GM12878 (cell line): ENCODE results near the gene PPP1R2. TPM values are rescaled to one million over a fixed set of nuclear protein-coding genes. Genes with fewer than 3 reads are reported as not detected.

Experiments used
- ATAC-seq: fragments of 200-7000 bp; cut with Tn5 transposase; 3 replicates; pipeline ENCODE4 v1.9.1; 2020; ENCODE audit warnings: mild to moderate bottlenecking, moderate library complexity
- BruUV-seq: library from RNA; stranded (reverse); fragments of 400-500 nt; replicated peaks from 2 replicates; lab custom pipeline; 2021; lab: Mats Ljungman, UMichigan
- CTCF ChIA-PET: fragments of 300-600 bp; sonication (Branson Sonifier 250); formaldehyde crosslinking; extraction: SDS; loops from one replicate; lab custom pipeline; 2021; ENCODE audit warnings: inconsistent platforms; lab: Yijun Ruan, JAX
- POLR2A ChIA-PET: fragments of 350-600 bp; formaldehyde crosslinking; extraction: SDS; loops from one replicate; lab custom pipeline; 2021; ENCODE audit warnings: inconsistent platforms; lab: Charles Lee
- RAD21 ChIA-PET: fragments of 300-600 bp; sonication (Branson Sonifier 250); formaldehyde crosslinking; loops from one replicate; lab custom pipeline; 2023; ENCODE audit warnings: antibody characterized with exemption; ENCODE audit not compliant: unreplicated experiment; lab: Charles Lee
- SMC1A ChIA-PET: fragments of 300-600 bp; sonication (Branson Sonifier 250); formaldehyde crosslinking; loops from one replicate; lab custom pipeline; 2023; ENCODE audit not compliant: unreplicated experiment, uncharacterized antibody; lab: Charles Lee
- DNase-seq: peaks from one replicate; pipeline ENCODE4 v3.0.0-alpha.2; 2011; ENCODE audit warnings: low read depth, low spot score
- FAIRE-seq: peaks from 3 replicates; lab custom pipeline; 2011; peaks lifted over from hg19 to GRCh38; lab: Jason Lieb, UNC
- H2AFZ ChIP-seq: 2 replicates; pipeline ENCODE4 v1.6.0; 2011; ENCODE audit warnings: low read depth, low read length, control low read depth; ENCODE audit not compliant: control insufficient read depth
- H3K27ac ChIP-seq: 2 replicates; pipeline ENCODE4 v1.5.1; 2011; ENCODE audit warnings: control low read depth; ENCODE audit not compliant: control insufficient read depth, insufficient read depth
- H3K27me3 ChIP-seq, 2 experiments: replicated peaks in 1 of 2; 2 replicates each; pipeline versions ENCODE4 v1.6.0 to v1.6.1; 2011; ENCODE audit warnings: low read length in 1 of 2; ENCODE audit not compliant: control insufficient read depth in 2 of 2, insufficient read depth in 2 of 2
- H3K36me3 ChIP-seq, 2 experiments: 2 replicates each; pipeline ENCODE4 v1.5.1; 2011; ENCODE audit warnings: low read length in 1 of 2; ENCODE audit not compliant: control insufficient read depth in 2 of 2, insufficient read depth in 2 of 2
- H3K4me1 ChIP-seq: 2 replicates; pipeline ENCODE4 v1.6.1; 2011; ENCODE audit warnings: mild to moderate bottlenecking, low read length, moderate library complexity, mixed read lengths; ENCODE audit not compliant: control insufficient read depth, insufficient read depth
- H3K4me2 ChIP-seq: 2 replicates; pipeline ENCODE4 v1.6.0; 2011; ENCODE audit warnings: control low read depth; ENCODE audit not compliant: control insufficient read depth, insufficient read depth
- H3K4me3 ChIP-seq: fragments of 200-600 bp; sonication (generic); 2 replicates; pipeline ENCODE4 v1.5.1; 2016
- H3K79me2 ChIP-seq: 2 replicates; pipeline ENCODE4 v1.6.0; 2011; ENCODE audit warnings: low read length; ENCODE audit not compliant: control insufficient read depth, insufficient read depth
- H3K9ac ChIP-seq: 2 replicates; pipeline ENCODE4 v1.8.0; 2011; ENCODE audit warnings: low read length, control low read depth, mixed read lengths; ENCODE audit not compliant: control insufficient read depth, insufficient read depth
- H3K9me3 ChIP-seq: replicated peaks from 3 replicates; pipeline ENCODE4 v1.5.1; 2011; ENCODE audit warnings: mild to moderate bottlenecking, low read length; ENCODE audit not compliant: control insufficient read depth, insufficient read depth
- H4K20me1 ChIP-seq: 2 replicates; pipeline ENCODE4 v1.6.0; 2011; ENCODE audit not compliant: control insufficient read depth, insufficient read depth
- BCL11A ChIP-seq: IDR thresholded peaks from 2 replicates; pipeline ENCODE4 v1.6.1; 2011; ENCODE audit warnings: low read depth, low read length
- CHD2 ChIP-seq: IDR thresholded peaks from 2 replicates; pipeline ENCODE4 v1.6.1; 2011; ENCODE audit warnings: low read depth, low read length, improper control_type of control experiment, borderline replicate concordance
- JUNB ChIP-seq: IDR thresholded peaks from 2 replicates; pipeline ENCODE4 v1.6.1; 2016; ENCODE audit warnings: antibody characterized with exemption, mild to moderate bottlenecking
- NFYB ChIP-seq: IDR thresholded peaks from 2 replicates; pipeline ENCODE4 v1.6.1; 2011; ENCODE audit warnings: low read depth, mild to moderate bottlenecking, low read length, improper control_type of control experiment, moderate library complexity; ENCODE audit not compliant: insufficient read depth
- RFX5 ChIP-seq: IDR thresholded peaks from 2 replicates; pipeline ENCODE4 v1.6.1; 2011; ENCODE audit warnings: low read depth, low read length, improper control_type of control experiment
- SRF ChIP-seq, 2 experiments: IDR thresholded peaks; 2 replicates each; pipeline ENCODE4 v1.6.1; 2011; ENCODE audit warnings: low read depth in 2 of 2, low read length in 2 of 2, mild to moderate bottlenecking in 1 of 2, moderate library complexity in 1 of 2
- TAF1 ChIP-seq: IDR thresholded peaks from 2 replicates; pipeline ENCODE4 v1.6.1; 2011; ENCODE audit warnings: mild to moderate bottlenecking, low read depth, low read length, borderline replicate concordance
- TBL1XR1 ChIP-seq: IDR thresholded peaks from 2 replicates; pipeline ENCODE4 v1.6.1; 2012; ENCODE audit warnings: low read depth, low read length, improper control_type of control experiment
- YBX1 ChIP-seq: fragments of 450-650 bp; IDR thresholded peaks from 2 replicates; pipeline ENCODE4 v1.6.1; 2016; ENCODE audit warnings: antibody characterized with exemption
- whole genome bisulfite sequencing: methylation state at CpG from one replicate; pipeline ENCODE4 v1.1.6; 2016; ENCODE audit warnings: low lambda C conversion rate; ENCODE audit not compliant: insufficient replicate concordance, insufficient coverage; ENCODE audit errors: missing lambda C conversion rate; 5-methylcytosine and 5-hydroxymethylcytosine counted together
- in situ Hi-C: fragments of 300-500 bp; cut with MboI; formaldehyde crosslinking; loops from 9 replicates; pipeline ENCODE4 v1.14.3; 2018; ENCODE audit warnings: mixed read lengths
- intact Hi-C: fragments of 100-400 bp; cut with micrococcal nuclease; formaldehyde crosslinking; loops from one replicate; pipeline ENCODE4 v1.14.2; 2022; ENCODE audit not compliant: unreplicated experiment
- polyA plus RNA-seq, 11 experiments: library from polyadenylated mRNA; depleted of rRNA in 4 of 11; unstranded in 6 of 11; stranded (reverse) in 5 of 11; fragments of >200 nt; fragmentation: Nextera tagmentation in 4 of 11; fragmentation: Illumina TruSeq in 1 of 11; extraction: Ambion mirVana in 4 of 11; extraction: Trizol in 1 of 11; gene quantifications; 1 replicate in 1 of 11; 2 replicates in 10 of 11; pipeline versions ENCODE4 v1.2.1 to v1.2.3, GENCODE V29; 2011 to 2016; ENCODE audit warnings: inconsistent platforms in 2 of 11, missing spikeins in 2 of 11, low read depth in 1 of 11
- total RNA-seq, 4 experiments: library from RNA; depleted of rRNA in 3 of 4; stranded (reverse); fragments of >200 nt in 3 of 4; fragmentation: Illumina TruSeq in 1 of 4; extraction: Trizol in 1 of 4; gene quantifications; 2 replicates each; pipeline versions ENCODE4 v1.2.1 to v1.2.3, GENCODE V29; 2013 to 2021
- TF ChIP-seq, protein P1 (sequence below): fragments of 450-650 bp; formaldehyde crosslinking; IDR thresholded peaks from 2 replicates; pipeline ENCODE4 v1.4.0; 2022; ENCODE audit warnings: mild to moderate bottlenecking, moderate library complexity
- TF ChIP-seq, protein P2 (sequence below): fragments of 450-650 bp; IDR thresholded peaks from 2 replicates; pipeline ENCODE4 v1.6.1; 2017; ENCODE audit warnings: mild to moderate bottlenecking
- TF ChIP-seq, protein P3 (sequence below): IDR thresholded peaks from 2 replicates; pipeline ENCODE4 v1.6.1; 2011; ENCODE audit warnings: borderline replicate concordance, low read depth, mild to moderate bottlenecking, moderate library complexity, mixed read lengths, low read length; ENCODE audit not compliant: insufficient read depth; ENCODE audit errors: extremely low read length
- TF ChIP-seq, protein P4 (sequence below): fragments of 450-650 bp; IDR thresholded peaks from 2 replicates; pipeline ENCODE4 v1.6.1; 2014; ENCODE audit warnings: mild to moderate bottlenecking

PPP1R2 gene
- total and polyA plus RNA-seq, 10 of the 15 experiments (the other 5 are each of a cell fraction or from before 2014, with no cell fraction given) = 10.5 to 116 (median 46.9) TPM

DNA sequence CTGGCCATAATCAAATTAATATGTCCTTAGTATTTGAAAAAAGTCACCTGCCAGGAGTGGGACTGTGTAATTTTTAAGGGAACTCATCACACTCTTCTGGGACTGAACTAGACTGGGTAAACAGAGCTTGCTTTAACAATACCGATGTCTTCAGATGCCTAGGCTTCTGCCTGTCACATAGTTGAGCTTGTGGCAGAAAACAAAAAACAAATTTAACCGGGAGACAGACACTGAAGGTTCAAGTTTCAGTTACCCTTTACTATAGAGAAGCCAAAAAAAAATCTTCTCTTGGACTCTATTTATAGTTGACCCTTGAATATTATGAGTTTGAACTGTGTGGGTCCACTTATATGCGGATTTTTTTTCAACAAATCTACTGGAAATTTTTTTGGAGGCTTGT, 10.8 kb downstream of the PPP1R2 start:
- BruUV-seq = no TSS peak
- POLR2A ChIA-PET = interaction anchor here (0.6 to 0.7 kb wide), 3 partner anchors 10 to 135 kb away, joined by 3 to 7 read pairs (median 3); no protein-coding TSS in a partner anchor
- RAD21 ChIA-PET = interaction anchor here (2.3 kb wide), 1 partner anchor 261 kb away, joined by 7 read pairs; the partner anchor contains the start of gene XXYLT1
- FAIRE-seq = no peak
- in situ Hi-C loops = loop anchor here (25.0 kb wide), 1 partner anchor 395 kb away; no protein-coding TSS in a partner anchor
- peaks cover 11% of the 10 kb centered on the region for H3K4me1 ChIP-seq
- intact Hi-C loops = no loop called here
- WGBS = 29% methylated on average over 3 of the region's 3 CpGs
- no peaks in the 10 kb centered on the region for H4K20me1 ChIP-seq
- H3K27me3 ChIP-seq = no peaks in the 10 kb centered on the region
- peaks cover 66% of the 10 kb centered on the region for H3K79me2 ChIP-seq
- H2AFZ ChIP-seq = no peak overlapping the region
- peaks cover 0 to 3% of the 10 kb centered on the region in 2 experiments; a peak in 2 of 4 replicates for H3K36me3 ChIP-seq
- peak; percentile 56 for ATAC-seq
- TF ChIP-seq JUNB = no peak
- TF ChIP-seq, protein P1, sequence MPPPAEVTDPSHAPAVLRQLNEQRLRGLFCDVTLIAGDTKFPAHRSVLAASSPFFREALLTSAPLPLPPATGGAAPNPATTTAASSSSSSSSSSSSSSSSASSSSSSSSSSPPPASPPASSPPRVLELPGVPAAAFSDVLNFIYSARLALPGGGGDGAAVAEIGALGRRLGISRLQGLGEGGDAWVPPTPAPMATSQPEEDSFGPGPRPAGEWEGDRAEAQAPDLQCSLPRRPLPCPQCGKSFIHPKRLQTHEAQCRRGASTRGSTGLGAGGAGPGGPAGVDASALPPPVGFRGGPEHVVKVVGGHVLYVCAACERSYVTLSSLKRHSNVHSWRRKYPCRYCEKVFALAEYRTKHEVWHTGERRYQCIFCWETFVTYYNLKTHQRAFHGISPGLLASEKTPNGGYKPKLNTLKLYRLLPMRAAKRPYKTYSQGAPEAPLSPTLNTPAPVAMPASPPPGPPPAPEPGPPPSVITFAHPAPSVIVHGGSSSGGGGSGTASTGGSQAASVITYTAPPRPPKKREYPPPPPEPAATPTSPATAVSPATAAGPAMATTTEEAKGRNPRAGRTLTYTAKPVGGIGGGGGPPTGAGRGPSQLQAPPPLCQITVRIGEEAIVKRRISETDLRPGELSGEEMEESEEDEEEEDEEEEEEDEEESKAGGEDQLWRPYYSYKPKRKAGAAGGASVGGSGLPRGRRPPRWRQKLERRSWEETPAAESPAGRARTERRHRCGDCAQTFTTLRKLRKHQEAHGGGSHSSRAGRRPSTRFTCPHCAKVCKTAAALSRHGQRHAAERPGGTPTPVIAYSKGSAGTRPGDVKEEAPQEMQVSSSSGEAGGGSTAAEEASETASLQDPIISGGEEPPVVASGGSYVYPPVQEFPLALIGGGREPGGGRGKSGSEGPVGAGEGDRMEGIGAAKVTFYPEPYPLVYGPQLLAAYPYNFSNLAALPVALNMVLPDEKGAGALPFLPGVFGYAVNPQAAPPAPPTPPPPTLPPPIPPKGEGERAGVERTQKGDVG (CRISPR knock-in tag) = no peak
- no peak for TF ChIP-seq NFYB
- TF ChIP-seq, protein P2, sequence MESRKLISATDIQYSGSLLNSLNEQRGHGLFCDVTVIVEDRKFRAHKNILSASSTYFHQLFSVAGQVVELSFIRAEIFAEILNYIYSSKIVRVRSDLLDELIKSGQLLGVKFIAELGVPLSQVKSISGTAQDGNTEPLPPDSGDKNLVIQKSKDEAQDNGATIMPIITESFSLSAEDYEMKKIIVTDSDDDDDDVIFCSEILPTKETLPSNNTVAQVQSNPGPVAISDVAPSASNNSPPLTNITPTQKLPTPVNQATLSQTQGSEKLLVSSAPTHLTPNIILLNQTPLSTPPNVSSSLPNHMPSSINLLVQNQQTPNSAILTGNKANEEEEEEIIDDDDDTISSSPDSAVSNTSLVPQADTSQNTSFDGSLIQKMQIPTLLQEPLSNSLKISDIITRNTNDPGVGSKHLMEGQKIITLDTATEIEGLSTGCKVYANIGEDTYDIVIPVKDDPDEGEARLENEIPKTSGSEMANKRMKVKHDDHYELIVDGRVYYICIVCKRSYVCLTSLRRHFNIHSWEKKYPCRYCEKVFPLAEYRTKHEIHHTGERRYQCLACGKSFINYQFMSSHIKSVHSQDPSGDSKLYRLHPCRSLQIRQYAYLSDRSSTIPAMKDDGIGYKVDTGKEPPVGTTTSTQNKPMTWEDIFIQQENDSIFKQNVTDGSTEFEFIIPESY = no peak
- TF ChIP-seq TAF1 = no peak
- TF ChIP-seq RFX5 = no peak
- no peak for TF ChIP-seq BCL11A
- TF ChIP-seq YBX1 = no peak
- TF ChIP-seq, protein P3, sequence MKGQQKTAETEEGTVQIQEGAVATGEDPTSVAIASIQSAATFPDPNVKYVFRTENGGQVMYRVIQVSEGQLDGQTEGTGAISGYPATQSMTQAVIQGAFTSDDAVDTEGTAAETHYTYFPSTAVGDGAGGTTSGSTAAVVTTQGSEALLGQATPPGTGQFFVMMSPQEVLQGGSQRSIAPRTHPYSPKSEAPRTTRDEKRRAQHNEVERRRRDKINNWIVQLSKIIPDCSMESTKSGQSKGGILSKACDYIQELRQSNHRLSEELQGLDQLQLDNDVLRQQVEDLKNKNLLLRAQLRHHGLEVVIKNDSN = no peak
- TF ChIP-seq SRF (IDR thresholded peaks at IDR 0.05; ENCODE audit: low read depth in 2 of 2, low read length in 2 of 2) = no peak
- no peak for TF ChIP-seq TBL1XR1
- TF ChIP-seq, protein P4, sequence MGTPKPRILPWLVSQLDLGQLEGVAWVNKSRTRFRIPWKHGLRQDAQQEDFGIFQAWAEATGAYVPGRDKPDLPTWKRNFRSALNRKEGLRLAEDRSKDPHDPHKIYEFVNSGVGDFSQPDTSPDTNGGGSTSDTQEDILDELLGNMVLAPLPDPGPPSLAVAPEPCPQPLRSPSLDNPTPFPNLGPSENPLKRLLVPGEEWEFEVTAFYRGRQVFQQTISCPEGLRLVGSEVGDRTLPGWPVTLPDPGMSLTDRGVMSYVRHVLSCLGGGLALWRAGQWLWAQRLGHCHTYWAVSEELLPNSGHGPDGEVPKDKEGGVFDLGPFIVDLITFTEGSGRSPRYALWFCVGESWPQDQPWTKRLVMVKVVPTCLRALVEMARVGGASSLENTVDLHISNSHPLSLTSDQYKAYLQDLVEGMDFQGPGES = no peak
- no peak for TF ChIP-seq CHD2
- DNase-seq = no peak
- H3K9ac ChIP-seq = no peak overlapping the region
- no peak overlapping the region for H3K27ac ChIP-seq
- SMC1A ChIA-PET = interaction anchor here (0.9 to 3.0 kb wide), 4 partner anchors 9 to 85 kb away, joined by 3 to 17 read pairs (median 4); no protein-coding TSS in a partner anchor
- H3K4me3 ChIP-seq = 0 out of 2 replicates have a peak overlapping the region, but pooled peaks have one; percentile 26
- CTCF ChIA-PET = interaction anchor here (1.7 to 2.1 kb wide), 4 partner anchors 9 to 261 kb away, joined by 6 to 16 read pairs (median 10); partner anchors contain the start of gene XXYLT1
- H3K4me2 ChIP-seq = peak overlapping the region; percentile 81
- no peaks in the 10 kb centered on the region for H3K9me3 ChIP-seq
